K562 (cell line): Measurements from ENCODE around the gene TRIM45. TPM values are rescaled to one million over a fixed set of nuclear protein-coding genes. Genes with fewer than 3 reads are reported as not detected.

ENCODE experiments used
- ATAC-seq: fragments of 200-7000 bp; cut with Tn5 transposase; 3 replicates; pipeline ENCODE4 v1.9.1; 2020; ENCODE audit warnings: moderate library complexity
- BruUV-seq: library from RNA; stranded (reverse); fragments of 400-500 nt; replicated peaks from 2 replicates; lab custom pipeline; 2021; lab: Mats Ljungman, UMichigan
- CTCF ChIA-PET: fragments of 300-600 bp; formaldehyde crosslinking; extraction: SDS; loops from one replicate; lab custom pipeline; 2021; ENCODE audit warnings: low intra/inter-chr PET ratio; lab: Yijun Ruan, JAX
- POLR2A ChIA-PET: fragments of 300-600, 350-650 bp; sonication (Branson Sonifier 250); formaldehyde crosslinking; extraction: SDS; loops from one replicate; lab custom pipeline; 2021; ENCODE audit warnings: antibody characterized with exemption, inconsistent platforms; lab: Yijun Ruan, JAX
- DNase-seq, 4 experiments: peaks; one replicate each; pipeline versions ENCODE4 v3.0.0 to v3.0.0-alpha.2; 2011 to 2018; ENCODE audit warnings: low spot score in 3 of 4, mixed read lengths in 3 of 4; ENCODE audit errors: extremely low read depth in 1 of 4
- FAIRE-seq: peaks from 2 replicates; lab custom pipeline; 2011; peaks lifted over from hg19 to GRCh38; lab: Jason Lieb, UNC
- H2AFZ ChIP-seq: 2 replicates; pipeline ENCODE4 v1.6.0; 2011; ENCODE audit warnings: low read depth, low read length, control low read depth, inconsistent platforms
- H3K27ac ChIP-seq: fragments of 200-600 bp; 3 replicates; pipeline ENCODE4 v1.8.0; 2011; ENCODE audit warnings: low read depth, mild to moderate bottlenecking, control low read depth, inconsistent platforms, low read length, moderate library complexity, mixed read lengths; ENCODE audit errors: extremely low read depth
- H3K27me3 ChIP-seq, 2 experiments: fragments of 300-600 bp in 1 of 2; 2 replicates in 1 of 2; 3 replicates in 1 of 2; pipeline versions ENCODE4 v1.6.0 to v1.8.0; 2011; ENCODE audit warnings: inconsistent platforms in 2 of 2, low read length in 2 of 2, mild to moderate bottlenecking in 1 of 2, mixed read lengths in 1 of 2, moderate library complexity in 1 of 2; ENCODE audit not compliant: control insufficient read depth in 2 of 2, insufficient read depth in 2 of 2
- H3K36me3 ChIP-seq: fragments of 300-600 bp; 3 replicates; pipeline ENCODE4 v1.8.0; 2011; ENCODE audit warnings: mild to moderate bottlenecking, low read length, inconsistent platforms; ENCODE audit not compliant: control insufficient read depth, insufficient read depth
- H3K4me1 ChIP-seq, 2 experiments: fragments of 200-600 bp in 1 of 2; replicated peaks in 1 of 2; 2 replicates in 1 of 2; 3 replicates in 1 of 2; pipeline versions ENCODE4 v1.5.1 to v1.8.0; 2011; ENCODE audit warnings: inconsistent platforms in 2 of 2, low read length in 2 of 2, mild to moderate bottlenecking in 1 of 2, mixed read lengths in 1 of 2, moderate library complexity in 1 of 2; ENCODE audit not compliant: control insufficient read depth in 2 of 2, insufficient read depth in 2 of 2
- H3K4me2 ChIP-seq: 2 replicates; pipeline ENCODE4 v1.6.1; 2011; ENCODE audit warnings: low read length, control low read depth, inconsistent platforms, mixed read lengths; ENCODE audit not compliant: insufficient read depth
- H3K4me3 ChIP-seq: fragments of 200-600 bp; sonication (generic), shearing (Covaris generic); 2 replicates; pipeline ENCODE4 v1.5.1; 2016; ENCODE audit warnings: control low read depth, inconsistent platforms
- H3K79me2 ChIP-seq: fragments of 200-600 bp; 3 replicates; pipeline ENCODE4 v1.8.0; 2011; ENCODE audit warnings: low read length, inconsistent platforms; ENCODE audit not compliant: control insufficient read depth, insufficient read depth
- H3K9ac ChIP-seq, 2 experiments: 2 replicates each; pipeline versions ENCODE4 v1.6.0 to v1.6.1; 2011; ENCODE audit warnings: low read depth in 2 of 2, low read length in 2 of 2, control low read depth in 1 of 2, inconsistent platforms in 1 of 2, mild to moderate bottlenecking in 1 of 2, mixed read lengths in 1 of 2; ENCODE audit not compliant: insufficient read depth in 1 of 2
- H3K9me1 ChIP-seq: one replicate; pipeline ENCODE4 v1.6.0; 2011; ENCODE audit warnings: inconsistent platforms, mild to moderate bottlenecking, low read length, moderate library complexity; ENCODE audit not compliant: control insufficient read depth, insufficient read depth
- H3K9me3 ChIP-seq: replicated peaks from 2 replicates; pipeline ENCODE4 v1.5.1; 2011; ENCODE audit warnings: low read depth, low read length, inconsistent platforms; ENCODE audit not compliant: control insufficient read depth, insufficient read depth
- H4K20me1 ChIP-seq: replicated peaks from 2 replicates; pipeline ENCODE4 v1.6.1; 2011; ENCODE audit warnings: low read length, inconsistent platforms, mixed read lengths; ENCODE audit not compliant: control insufficient read depth, insufficient read depth
- BHLHE40 ChIP-seq: IDR thresholded peaks from 2 replicates; pipeline ENCODE4 v1.6.1; 2011; ENCODE audit warnings: low read length, improper control_type of control experiment
- CC2D1A ChIP-seq: fragments of 450-650 bp; IDR thresholded peaks from 2 replicates; pipeline ENCODE4 v1.6.1; 2017; ENCODE audit warnings: mild to moderate bottlenecking
- CLOCK ChIP-seq: fragments of 250-450 bp; sonication (Bioruptor Pico); IDR thresholded peaks from 2 replicates; pipeline ENCODE4 v1.4.0; 2020; ENCODE audit warnings: mild to moderate bottlenecking, moderate library complexity, borderline replicate concordance
- E2F3 ChIP-seq: fragments of 250-450 bp; sonication (Bioruptor Pico); IDR thresholded peaks from 2 replicates; pipeline ENCODE4 v1.4.0; 2020; ENCODE audit warnings: mild to moderate bottlenecking
- E2F6 ChIP-seq, 2 experiments: IDR thresholded peaks; 2 replicates each; pipeline ENCODE4 v1.6.1; 2011; ENCODE audit warnings: borderline replicate concordance in 1 of 2, control low read depth in 1 of 2, low read depth in 1 of 2, low read length in 1 of 2, mild to moderate bottlenecking in 1 of 2, mixed read lengths in 1 of 2, moderate library complexity in 1 of 2; ENCODE audit not compliant: insufficient read depth in 1 of 2, insufficient read length in 1 of 2, poor library complexity in 1 of 2, severe bottlenecking in 1 of 2; ENCODE audit errors: extremely low read depth in 1 of 2
- FOXJ2 ChIP-seq: fragments of 200-800 bp; sonication (Bioruptor generic); IDR thresholded peaks from 2 replicates; pipeline ENCODE4 v1.6.1; 2016; ENCODE audit warnings: missing genetic modification characterization, missing compliant biosample characterization
- HDAC3 ChIP-seq: fragments of 450-650 bp; IDR thresholded peaks from 2 replicates; pipeline ENCODE4 v1.6.1; 2018; ENCODE audit warnings: borderline replicate concordance, mild to moderate bottlenecking, moderate library complexity; ENCODE audit not compliant: partially characterized antibody
- HDGF ChIP-seq: fragments of 450-650 bp; IDR thresholded peaks from 2 replicates; pipeline ENCODE4 v1.6.1; 2016
- HNRNPH1 ChIP-seq: fragments of 200-400 bp; formaldehyde crosslinking; optimal IDR thresholded peaks from 2 replicates; pipeline ENCODE3; 2017; ENCODE audit warnings: low read depth, mild to moderate bottlenecking, low read length, moderate library complexity
- IRF9 ChIP-seq: fragments of 450-650 bp; IDR thresholded peaks from 2 replicates; pipeline ENCODE4 v1.6.1; 2016; ENCODE audit warnings: missing biosample characterization, missing genetic modification characterization
- MNT ChIP-seq, 2 experiments: fragments of 450-650 bp; conservative IDR thresholded peaks; 2 replicates each; pipeline ENCODE4 v1.6.1; 2017; ENCODE audit warnings: mild to moderate bottlenecking in 2 of 2, moderate library complexity in 2 of 2
- PHB2 ChIP-seq: fragments of 450-650 bp; IDR thresholded peaks from 2 replicates; pipeline ENCODE4 v1.6.1; 2017; ENCODE audit warnings: low read depth
- POLR2AphosphoS5 ChIP-seq: IDR thresholded peaks from 2 replicates; pipeline ENCODE4 v1.6.1; 2011; ENCODE audit warnings: mild to moderate bottlenecking, low read depth, low read length, moderate library complexity; ENCODE audit not compliant: control insufficient read depth, insufficient read depth
- PTTG1 ChIP-seq: fragments of 450-650 bp; IDR thresholded peaks from 2 replicates; pipeline ENCODE4 v1.6.1; 2016; ENCODE audit warnings: low read depth, mild to moderate bottlenecking, missing genetic modification characterization, missing compliant biosample characterization
- SIX5 ChIP-seq, 2 experiments: IDR thresholded peaks; 2 replicates each; pipeline ENCODE4 v1.6.1; 2011; ENCODE audit warnings: low read length in 2 of 2, borderline replicate concordance in 1 of 2, low read depth in 1 of 2, mild to moderate bottlenecking in 1 of 2, moderate library complexity in 1 of 2; ENCODE audit not compliant: insufficient read depth in 1 of 2
- TEAD2 ChIP-seq: fragments of 450-650 bp; IDR thresholded peaks from 2 replicates; pipeline ENCODE4 v1.6.1; 2016; ENCODE audit warnings: missing genetic modification characterization, control low read depth, missing compliant biosample characterization
- ZNF274 ChIP-seq: IDR thresholded peaks from 2 replicates; pipeline ENCODE4 v1.6.1; 2011; ENCODE audit warnings: low read depth, mild to moderate bottlenecking, low read length, moderate library complexity, borderline replicate concordance
- in situ Hi-C: fragments of 300-500 bp; cut with MboI; formaldehyde crosslinking; loops from 4 replicates; pipeline ENCODE4 v1.15.0; 2018; ENCODE audit warnings: inconsistent platforms, mixed read lengths
- intact Hi-C: fragments of 100-400 bp; cut with micrococcal nuclease; formaldehyde crosslinking; loops from 2 replicates; pipeline ENCODE4 v1.14.2; 2022
- polyA plus RNA-seq, 8 experiments: library from polyadenylated mRNA; depleted of rRNA in 4 of 8; stranded (reverse) in 5 of 8; unstranded in 3 of 8; fragments of >200 nt; fragmentation: Nextera tagmentation in 2 of 8; fragmentation: Illumina TruSeq in 1 of 8; extraction: Ambion mirVana in 2 of 8; extraction: Trizol in 1 of 8; gene quantifications; 2 replicates each; pipeline versions ENCODE4 v1.2.1 to v1.2.3, GENCODE V29; 2011 to 2014; ENCODE audit warnings: inconsistent platforms in 1 of 8, missing spikeins in 1 of 8
- total RNA-seq, 7 experiments: library from RNA; depleted of rRNA in 6 of 7; stranded (reverse); fragments of >200 nt in 6 of 7; fragmentation: Illumina TruSeq in 2 of 7; extraction: Trizol in 2 of 7; gene quantifications; 2 replicates each; pipeline versions ENCODE4 v1.2.1 to v1.2.3, GENCODE V29; 2011 to 2021; ENCODE audit warnings: low replicate concordance in 1 of 7

The TRIM45 gene
- total and polyA plus RNA-seq, 9 of the 15 experiments (the other 6 are each of a cell fraction or from before 2014, with no cell fraction given), result 1.9 to 6.2 (median 3.6) TPM

GRCh38 chr1:117143172-117143571, 21.6 kb upstream of the TRIM45 start:
- Histone ChIP-seq H4K20me1 (no peaks in the 10 kb centered on the region), H3K36me3 (no peaks in the 10 kb centered on the region), H3K4me3 (no peak overlapping the region), H3K79me2 (no peaks in the 10 kb centered on the region), H3K4me1 (no peaks in the 10 kb centered on the region), H3K9me3 (no peaks in the 10 kb centered on the region), H3K9ac (no peak overlapping the region), H3K9me1 (no peaks in the 10 kb centered on the region), H3K27me3 (peaks cover 14 to 21% of the 10 kb centered on the region in 2 experiments; a peak in 3 of 5 replicates), H2AFZ (no peak overlapping the region), H3K27ac (no peak overlapping the region), H3K4me2 (no peak overlapping the region)
- no peak for ATAC-seq
- TF ChIP-seq TEAD2 (no peak), SIX5 (IDR thresholded peaks at IDR 0.05; ENCODE audit: borderline replicate concordance in 1 of 2, insufficient read depth in 1 of 2, low read depth in 1 of 2, low read length in 2 of 2) (no peak), ZNF274 (no peak), PHB2 (no peak), MNT (conservative IDR thresholded peaks at IDR 0.05) (no peak), E2F6 (IDR thresholded peaks at IDR 0.05; ENCODE audit: borderline replicate concordance in 1 of 2, extremely low read depth in 1 of 2, insufficient read depth in 1 of 2, insufficient read length in 1 of 2, low read depth in 1 of 2, low read length in 1 of 2, poor library complexity in 1 of 2, severe bottlenecking in 1 of 2) (no peak), IRF9 (tag) (no peak), HNRNPH1 (no peak), FOXJ2 (no peak), CLOCK (CRISPR knock-in tag) (no peak), PTTG1 (tag) (no peak), BHLHE40 (no peak), E2F3 (CRISPR knock-in tag) (no peak), CC2D1A (no peak), HDAC3 (no peak), POLR2AphosphoS5 (no peak), HDGF (no peak)
- POLR2A ChIA-PET, result no interaction called here
- BruUV-seq, result no TSS peak
- CTCF ChIA-PET, result no interaction called here
- intact Hi-C loops, result no loop called here
- DNase-seq, result no peak
- FAIRE-seq, result no peak
- in situ Hi-C loops, result no loop called here
